ENCODE measurements around the gene SIRPA.

SIRPA gene

DNA sequence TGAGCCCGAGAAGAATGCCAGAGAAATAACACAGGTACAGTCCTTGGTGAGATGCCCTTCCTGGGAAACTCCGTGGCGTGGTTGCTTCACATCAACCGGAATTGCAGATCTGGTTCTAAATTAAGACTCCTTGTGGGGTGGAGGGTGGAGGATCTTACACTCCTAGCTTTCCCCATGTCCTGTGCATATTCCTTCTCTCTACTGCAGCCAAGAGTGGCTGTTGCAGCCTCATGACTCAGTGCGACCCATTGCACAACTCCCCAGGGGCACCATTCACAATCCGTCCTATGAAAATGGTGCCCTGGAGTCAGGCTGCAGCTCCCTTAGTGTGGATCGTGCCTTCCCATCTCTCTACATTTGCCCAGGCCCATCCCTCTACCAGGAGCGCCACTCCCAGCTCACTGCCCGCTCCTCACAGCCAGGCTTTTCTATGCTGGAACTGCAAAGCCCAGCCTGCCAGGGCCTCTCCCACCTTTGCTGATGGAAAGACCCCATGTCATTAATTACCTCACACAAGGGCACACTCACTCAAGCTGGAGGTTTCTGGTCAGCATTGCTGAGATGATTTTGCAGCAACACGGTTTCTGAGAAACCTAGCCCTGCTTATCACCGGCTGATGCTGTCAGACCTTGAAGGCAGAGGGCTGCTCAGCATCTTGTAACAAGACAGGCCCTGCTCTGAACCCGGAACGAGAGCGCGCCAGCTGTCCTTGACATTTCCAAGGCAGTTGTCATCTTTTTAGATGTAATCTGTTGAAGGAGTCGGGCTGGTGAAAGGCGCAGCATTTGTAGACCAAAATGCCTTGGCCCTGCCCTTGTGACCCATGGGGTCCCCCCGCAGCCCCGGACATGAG lies 39.7 kb downstream of the SIRPA start:
- DNase-seq: no peak

DNA sequence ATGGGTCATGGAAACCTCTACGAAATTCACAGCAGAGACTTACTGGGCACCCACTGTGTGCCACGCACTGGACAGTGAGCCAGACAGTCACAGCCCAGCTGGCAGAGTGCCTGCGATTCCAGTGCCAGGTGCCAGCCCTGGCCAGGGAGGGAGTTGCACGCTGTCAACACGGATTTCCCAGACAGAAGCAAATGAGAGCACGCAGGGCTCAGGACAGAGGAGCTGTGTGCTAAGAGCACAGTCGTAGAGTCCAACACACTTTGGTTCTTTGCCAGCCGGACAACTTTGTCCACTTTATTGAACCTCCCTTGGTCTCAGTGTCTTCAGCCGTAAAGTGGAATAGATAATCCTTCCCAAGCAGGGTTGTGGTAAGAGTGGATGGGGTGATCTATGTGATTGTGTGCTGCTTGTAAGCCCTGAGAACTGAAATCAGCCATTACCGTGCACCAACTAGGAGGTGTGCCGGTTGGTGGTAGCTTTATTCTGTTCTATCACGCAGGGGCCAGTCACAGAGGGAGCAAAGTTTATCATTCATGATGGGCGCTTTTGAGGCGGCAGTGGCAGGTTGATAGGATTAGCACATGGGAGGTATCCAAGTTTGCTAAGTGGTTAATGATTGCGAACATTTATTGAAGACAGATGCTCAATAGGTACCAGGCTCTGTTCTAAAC lies 40.6 kb downstream of the SIRPA start:
- no peak for DNase-seq

DNA sequence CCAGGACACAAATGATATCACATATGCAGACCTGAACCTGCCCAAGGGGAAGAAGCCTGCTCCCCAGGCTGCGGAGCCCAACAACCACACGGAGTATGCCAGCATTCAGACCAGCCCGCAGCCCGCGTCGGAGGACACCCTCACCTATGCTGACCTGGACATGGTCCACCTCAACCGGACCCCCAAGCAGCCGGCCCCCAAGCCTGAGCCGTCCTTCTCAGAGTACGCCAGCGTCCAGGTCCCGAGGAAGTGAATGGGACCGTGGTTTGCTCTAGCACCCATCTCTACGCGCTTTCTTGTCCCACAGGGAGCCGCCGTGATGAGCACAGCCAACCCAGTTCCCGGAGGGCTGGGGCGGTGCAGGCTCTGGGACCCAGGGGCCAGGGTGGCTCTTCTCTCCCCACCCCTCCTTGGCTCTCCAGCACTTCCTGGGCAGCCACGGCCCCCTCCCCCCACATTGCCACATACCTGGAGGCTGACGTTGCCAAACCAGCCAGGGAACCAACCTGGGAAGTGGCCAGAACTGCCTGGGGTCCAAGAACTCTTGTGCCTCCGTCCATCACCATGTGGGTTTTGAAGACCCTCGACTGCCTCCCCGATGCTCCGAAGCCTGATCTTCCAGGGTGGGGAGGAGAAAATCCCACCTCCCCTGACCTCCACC lies 42.2 kb downstream of the SIRPA start:
- no peak for DNase-seq

DNA sequence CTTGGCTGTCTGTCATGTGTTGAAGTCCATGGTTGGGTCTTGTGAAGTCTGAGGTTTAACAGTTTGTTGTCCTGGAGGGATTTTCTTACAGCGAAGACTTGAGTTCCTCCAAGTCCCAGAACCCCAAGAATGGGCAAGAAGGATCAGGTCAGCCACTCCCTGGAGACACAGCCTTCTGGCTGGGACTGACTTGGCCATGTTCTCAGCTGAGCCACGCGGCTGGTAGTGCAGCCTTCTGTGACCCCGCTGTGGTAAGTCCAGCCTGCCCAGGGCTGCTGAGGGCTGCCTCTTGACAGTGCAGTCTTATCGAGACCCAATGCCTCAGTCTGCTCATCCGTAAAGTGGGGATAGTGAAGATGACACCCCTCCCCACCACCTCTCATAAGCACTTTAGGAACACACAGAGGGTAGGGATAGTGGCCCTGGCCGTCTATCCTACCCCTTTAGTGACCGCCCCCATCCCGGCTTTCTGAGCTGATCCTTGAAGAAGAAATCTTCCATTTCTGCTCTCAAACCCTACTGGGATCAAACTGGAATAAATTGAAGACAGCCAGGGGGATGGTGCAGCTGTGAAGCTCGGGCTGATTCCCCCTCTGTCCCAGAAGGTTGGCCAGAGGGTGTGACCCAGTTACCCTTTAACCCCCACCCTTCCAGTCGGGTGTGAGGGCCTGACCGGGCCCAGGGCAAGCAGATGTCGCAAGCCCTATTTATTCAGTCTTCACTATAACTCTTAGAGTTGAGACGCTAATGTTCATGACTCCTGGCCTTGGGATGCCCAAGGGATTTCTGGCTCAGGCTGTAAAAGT lies 43.5 kb downstream of the SIRPA start:
- no peak for DNase-seq

DNA sequence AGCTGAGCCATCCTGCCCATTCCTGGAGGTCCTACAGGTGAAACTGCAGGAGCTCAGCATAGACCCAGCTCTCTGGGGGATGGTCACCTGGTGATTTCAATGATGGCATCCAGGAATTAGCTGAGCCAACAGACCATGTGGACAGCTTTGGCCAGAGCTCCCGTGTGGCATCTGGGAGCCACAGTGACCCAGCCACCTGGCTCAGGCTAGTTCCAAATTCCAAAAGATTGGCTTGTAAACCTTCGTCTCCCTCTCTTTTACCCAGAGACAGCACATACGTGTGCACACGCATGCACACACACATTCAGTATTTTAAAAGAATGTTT lies 44.0 kb downstream of the SIRPA start:
- no peak for DNase-seq

DNA sequence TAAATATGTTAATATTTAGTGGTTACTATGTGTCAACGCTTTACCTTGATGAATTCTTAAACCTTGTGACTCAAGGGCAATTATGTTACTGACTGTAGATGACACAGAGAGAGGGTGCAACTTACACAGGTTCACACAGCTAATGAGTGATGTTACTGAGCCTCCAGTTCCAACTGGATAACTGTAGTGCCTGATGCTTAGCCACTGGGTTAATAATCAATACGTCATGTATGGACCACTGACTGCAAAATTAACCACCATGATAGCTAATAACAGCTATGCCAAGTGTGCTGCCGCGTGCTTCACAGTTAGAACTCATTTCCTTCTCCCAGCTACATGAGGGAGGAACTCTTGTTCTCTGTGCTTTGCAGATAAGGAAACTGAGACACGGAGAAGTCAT lies 45.4 kb downstream of the SIRPA start:
- DNase-seq: no peak

DNA sequence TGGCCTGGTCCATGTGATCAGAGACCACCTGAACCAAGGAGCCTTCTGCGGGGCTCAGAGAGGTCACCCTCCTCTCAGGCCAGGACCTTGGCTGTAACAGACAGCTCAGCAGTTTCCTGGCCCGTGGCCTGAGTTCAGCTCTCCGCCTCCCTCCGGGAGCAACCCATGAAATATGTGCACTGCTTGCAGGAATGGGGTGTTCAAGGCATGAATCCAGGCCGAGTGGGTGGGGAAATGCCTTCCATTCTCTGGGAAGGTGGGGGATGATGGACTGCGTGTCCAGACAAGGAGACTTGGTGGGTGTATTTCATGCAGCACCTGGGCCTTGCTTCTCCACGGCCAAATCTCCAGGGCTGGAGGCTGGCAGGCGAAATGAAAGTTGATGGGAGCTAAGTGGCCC lies 46.0 kb downstream of the SIRPA start:
- DNase-seq: no peak

DNA sequence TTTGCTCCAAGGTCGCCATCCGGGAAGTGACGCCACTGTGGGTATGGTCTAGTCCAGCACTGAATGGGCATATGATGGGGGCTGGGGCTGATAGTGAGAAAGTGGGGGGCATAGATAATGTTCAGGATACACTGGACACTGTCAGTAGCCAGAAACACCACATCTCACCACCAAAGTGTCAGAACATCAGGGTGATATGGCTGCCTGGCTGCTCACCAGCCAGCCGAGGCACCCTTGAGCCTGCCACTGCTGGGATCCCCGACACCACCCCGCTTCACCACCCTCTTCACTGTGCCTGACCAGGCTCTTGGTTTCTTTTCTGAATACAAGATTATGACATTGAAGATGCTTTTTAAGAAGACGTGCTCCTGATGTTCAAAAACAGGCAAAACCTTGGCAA lies 46.9 kb downstream of the SIRPA start:
- no peak for DNase-seq

DNA sequence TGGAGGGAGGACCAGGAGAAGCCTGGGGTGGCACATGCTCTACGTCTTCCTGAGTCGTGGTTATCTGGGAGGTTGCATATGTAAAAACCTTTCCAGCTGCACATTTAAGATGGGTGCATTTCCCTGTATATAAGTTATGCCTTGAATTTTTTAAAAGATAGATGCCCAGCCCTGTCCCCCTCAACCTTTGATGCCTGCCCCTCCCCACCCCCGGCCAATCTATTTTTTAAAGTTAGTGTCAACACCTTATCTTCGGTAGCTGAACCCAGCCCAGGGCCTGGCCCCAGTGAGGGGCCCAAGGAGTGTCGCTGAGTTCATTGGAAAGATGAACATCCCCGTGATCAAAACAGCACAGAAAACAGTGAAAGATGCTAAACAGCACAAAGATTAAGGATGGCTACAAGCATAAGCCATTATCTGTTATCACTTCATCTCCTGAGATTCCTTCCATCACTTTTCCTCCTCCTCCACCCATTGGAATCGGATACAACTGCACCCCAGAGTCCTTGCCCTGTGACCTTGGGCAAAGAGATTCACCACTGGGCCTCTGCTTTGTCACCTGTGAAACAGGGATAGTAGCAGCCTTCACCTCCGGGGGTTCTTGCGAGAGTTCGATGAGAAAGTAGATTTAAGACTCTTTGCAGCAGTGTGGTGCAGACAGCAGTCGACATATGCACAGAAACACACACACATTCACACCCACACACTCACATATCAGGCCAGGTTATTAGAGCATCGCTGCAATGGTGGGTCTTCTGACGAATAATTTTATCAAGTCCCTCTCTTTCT lies 47.5 kb downstream of the SIRPA start:
- no peak for DNase-seq

DNA sequence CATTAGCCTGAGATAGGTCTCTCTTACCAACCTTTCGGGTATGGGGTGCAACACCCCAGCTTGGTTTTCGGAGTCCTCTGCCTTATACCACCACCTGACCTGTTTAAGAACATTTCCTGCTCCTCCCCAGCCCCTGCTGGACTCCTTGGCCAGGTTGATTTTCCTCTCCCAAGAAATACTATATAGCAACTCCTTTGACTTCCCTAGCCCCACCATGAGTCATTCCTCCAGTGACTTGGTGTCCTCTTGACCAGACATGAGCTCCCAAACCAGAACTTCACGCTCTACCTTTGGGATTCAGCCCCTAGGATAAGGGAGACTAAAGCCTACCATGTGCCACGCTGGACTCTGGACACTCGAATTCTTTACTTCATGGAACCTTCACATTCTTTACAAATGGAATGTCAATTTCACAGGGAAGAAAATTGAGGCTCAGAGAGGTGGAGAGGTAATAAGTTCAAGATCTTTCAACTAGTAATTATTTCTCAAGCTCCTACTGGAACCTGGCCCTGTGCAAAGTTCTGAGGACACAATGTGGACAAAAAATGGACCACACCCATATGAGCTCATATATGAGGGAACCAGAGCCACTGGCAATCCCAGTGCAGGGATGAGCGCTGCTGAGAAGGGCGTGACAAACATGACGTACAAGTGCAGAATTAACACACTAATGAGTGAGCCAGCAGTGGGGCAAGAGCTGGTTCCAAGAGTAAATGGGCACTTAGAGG lies 48.2 kb downstream of the SIRPA start:
- DNase-seq: no peak

DNA sequence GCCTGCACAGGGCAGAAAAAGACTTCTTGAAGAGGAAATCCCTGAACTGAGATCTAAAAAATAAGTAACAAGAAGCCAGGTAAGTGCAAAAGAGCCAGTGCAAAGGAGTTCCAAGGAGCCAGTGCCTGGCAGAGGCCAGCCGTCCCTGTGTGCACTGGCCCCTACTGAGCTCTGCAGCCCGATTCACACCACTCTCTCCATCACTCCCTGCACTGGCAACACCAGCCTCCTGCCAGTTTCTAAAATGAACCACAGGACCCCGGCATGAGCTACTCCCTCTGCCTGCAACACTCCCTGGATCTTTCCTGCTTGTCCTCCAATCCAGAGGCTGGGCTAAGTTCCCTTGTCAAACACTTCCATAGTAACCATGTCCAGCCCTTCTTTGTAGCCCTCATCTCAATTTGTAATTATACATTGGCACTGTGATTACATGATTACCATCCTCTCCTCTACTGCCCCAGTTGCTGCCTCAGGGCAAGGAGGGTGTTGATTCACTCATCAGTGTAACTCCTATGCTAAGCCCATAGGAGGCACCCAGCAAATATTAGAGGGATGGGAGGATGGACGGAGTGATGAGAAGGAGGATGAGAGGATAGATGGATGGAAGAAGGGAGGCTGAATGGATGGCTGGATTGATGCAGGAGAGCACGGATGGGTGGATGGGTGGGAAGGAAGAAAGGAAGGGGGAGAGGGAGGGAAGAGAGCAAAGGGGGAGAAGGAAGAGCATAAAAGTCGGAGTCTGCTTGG lies 49.3 kb downstream of the SIRPA start:
- DNase-seq: no peak

DNA sequence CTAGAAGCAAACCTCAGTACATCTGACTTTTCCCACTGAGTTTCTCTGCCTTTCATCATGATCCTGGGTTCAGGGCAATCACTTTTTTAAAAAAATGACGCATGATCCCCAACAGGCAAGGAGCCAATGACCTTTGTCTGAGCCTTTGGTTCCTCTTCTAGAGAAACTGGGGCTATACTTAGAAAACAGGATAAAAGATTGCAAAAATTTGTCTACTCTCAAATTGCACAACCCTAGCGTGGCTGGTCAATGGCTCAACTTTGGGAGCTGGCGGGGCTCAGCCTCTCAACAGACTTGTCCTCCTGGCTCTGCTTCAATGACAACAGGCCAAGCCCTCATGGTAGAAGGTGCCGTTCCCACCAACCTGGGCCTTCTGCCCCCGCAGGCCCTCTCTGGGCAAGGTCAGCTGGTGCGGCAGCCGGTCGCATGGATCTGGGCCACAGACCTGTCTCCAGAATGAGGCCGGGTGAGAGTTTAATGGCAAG lies 50.0 kb downstream of the SIRPA start:
- no peak for DNase-seq

DNA sequence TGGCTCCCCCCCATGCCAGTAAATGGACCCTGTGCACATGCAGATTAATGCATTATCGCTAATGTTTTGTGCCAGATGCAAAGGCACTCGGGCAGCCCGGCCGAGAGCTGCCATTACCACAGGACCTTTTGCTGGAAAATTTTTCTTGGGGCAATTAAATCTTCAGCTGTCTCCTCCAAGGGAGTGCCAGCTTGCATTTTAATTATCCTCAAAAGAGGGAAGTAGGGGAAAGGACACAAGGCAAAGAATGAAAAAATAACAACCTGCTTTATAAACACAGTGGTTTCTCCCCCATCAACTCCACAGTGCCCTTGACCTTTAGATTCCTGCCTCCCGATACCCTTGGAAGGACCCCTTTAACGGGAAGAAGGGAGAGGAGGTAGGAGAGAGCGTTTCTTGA lies 50.5 kb downstream of the SIRPA start:
- DNase-seq: no peak

DNA sequence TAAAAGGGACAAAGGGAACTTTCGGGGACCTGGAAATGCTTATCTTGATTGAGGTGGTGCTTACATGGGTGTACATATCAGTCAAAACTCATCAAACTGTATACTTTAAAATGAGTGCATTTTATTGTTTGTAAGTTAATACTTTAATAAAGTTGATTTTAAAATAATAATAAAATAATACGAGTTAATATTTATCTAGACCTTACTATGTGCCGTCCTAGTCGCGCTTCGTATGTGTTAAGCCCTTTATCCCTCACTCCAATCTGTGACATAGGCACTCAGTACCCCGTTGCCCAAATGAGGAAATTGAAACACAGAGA lies 51.2 kb downstream of the SIRPA start:
- DNase-seq: no peak

DNA sequence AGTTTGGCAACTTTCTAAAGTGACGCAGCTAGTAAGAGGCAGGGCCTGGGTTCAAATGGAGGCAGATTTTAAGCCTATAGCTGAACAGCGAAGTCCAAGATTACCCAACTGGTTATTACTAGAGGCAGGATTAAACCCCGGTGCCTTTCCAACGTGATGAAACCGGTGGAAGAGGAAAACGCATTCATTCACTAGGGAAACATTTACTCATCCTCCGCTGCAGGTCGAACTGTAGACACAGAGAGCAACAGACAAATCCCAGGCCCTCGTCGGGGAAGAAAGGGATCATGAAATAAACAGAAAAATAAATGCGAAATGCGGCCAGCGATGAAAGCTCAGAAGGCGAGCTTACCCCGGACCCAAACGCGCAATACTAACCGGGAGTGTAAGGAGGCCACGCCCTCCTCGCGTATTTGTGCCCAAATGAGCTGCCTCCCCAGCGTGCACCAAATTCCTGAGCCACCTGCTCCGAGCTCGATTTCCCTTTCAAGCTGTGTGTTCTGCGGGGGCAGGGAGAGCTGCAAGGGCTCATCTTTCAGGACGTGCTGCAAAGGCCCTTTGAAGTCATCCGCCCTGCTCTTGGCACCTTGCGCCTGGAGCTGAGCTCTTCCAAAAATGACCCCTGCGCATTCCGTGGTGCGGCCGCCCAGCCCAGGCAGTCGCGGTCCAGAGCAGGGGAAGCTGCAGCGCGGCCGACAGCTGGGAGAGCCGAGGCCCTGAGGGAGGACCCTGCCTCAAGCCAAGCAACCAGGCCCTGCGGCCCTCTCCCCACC lies 51.7 kb downstream of the SIRPA start:
- no peak for DNase-seq

DNA sequence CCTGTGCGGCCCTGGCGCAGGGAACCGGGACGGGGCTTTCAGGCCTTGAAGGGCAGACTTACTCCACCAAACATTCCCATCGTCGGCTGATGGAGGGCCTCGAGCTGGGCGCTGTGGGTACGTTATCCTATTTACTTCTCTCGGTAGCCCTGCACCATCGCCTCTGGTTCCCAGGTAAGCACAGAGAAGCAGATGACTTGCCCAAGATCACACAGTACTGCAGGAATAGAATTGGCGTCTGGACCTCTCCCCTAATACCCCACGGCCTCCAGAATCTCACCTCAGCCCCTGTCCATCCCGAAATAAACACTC lies 52.3 kb downstream of the SIRPA start:
- DNase-seq: no peak

DNA sequence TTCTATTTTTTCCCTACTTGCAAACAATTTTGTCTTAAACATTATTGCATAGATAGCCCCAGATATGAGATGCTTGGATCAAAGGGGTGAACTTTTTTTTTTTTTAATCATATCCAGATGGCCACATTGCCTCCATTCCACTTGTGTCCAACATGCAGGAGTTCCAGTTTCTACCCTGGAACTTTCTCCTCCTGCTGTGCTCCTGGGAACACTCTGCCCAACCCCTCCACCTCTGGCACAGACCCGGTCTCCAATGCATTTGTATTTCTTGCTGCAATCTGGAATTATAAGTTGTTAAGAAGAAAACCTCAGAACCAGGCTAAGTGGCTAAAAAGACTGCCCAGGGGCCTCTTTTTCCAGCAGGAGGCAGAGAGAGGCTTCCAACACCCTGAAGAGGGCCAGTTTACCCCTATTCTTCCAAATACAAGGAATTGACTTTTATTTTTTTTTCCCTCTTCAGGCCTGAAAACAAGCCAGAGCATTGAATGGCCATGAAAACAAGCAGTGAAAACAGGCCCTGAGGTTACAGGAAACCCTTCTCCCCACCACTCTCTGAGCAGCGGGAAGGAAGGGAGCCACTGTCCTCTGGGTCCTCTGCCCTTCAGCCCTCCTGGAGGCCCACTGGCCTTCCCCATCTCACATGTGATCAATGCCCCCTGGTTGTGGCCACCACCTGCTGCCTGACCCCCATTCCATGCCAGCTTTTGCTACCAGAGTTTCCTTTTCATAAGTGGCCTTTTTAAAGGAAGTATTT lies 54.3 kb downstream of the SIRPA start:
- no peak for DNase-seq

DNA sequence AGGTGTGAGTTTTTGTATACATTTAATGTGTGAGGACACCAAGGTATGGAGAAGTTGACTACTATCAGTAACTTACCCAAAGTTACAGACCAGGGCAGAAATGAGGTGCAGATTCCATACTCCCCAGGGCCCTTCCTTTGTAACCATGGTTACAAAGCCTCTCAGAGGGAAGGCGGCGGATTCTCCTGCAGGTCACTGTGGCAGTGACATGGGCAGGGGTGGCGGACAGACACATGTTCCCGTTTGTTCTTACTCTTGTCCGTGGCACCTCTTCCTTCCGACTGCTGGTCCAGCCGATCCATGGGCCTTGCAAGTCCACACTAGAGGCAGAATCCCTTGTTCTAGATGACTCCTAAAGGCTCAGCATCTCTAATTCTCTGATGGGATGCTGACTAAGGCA lies 55.6 kb downstream of the SIRPA start:
- DNase-seq: no peak

DNA sequence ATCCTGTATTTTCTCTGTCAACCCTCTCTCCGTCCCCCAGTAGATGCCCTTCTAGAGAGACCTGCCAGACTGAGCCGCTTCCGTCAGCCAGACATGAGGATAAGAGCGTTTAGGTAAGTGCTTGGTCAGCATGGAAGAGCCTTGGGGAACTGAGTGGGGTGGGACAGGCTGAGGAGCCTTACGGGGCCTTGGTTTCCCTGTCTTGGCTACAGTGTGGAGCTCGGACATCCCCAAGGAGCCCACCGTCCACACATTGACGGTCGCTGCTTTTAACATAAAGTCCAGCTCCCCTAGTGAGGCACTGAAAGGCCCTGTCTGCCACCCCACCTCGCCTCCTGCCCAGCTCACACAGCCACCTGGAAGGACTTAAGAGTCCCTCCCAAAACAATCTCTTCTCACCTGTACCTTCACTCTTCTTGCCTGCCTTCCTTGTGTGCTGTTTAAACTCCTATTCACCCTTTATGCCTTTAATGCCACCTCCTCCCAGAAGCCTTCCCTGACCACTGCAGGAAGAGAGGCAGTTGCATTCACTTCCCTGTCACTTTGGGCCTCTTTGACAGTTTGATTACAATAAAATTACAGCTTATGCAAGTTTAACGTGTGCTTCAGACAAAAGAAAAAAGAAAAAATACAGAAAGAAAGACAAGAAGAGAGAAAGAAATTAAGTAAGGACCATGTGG lies 56.4 kb downstream of the SIRPA start:
- DNase-seq: no peak
